GM20000 (cell line): ENCODE data around the gene PDXP.
A peak's percentile ranks its signal among the peaks of the same experiment; 100 is the strongest.

Experiments used
- DNase-seq: peaks from one replicate; pipeline ENCODE4 v3.0.0; 2012; ENCODE audit warnings: low spot score
- TF ChIP-seq, protein P1 (sequence below): IDR thresholded peaks from 2 replicates; pipeline ENCODE4 v1.5.1; 2012; ENCODE audit warnings: mild to moderate bottlenecking, control low read depth; ENCODE audit errors: extremely low read depth, missing control alignments

PDXP gene

DNA sequence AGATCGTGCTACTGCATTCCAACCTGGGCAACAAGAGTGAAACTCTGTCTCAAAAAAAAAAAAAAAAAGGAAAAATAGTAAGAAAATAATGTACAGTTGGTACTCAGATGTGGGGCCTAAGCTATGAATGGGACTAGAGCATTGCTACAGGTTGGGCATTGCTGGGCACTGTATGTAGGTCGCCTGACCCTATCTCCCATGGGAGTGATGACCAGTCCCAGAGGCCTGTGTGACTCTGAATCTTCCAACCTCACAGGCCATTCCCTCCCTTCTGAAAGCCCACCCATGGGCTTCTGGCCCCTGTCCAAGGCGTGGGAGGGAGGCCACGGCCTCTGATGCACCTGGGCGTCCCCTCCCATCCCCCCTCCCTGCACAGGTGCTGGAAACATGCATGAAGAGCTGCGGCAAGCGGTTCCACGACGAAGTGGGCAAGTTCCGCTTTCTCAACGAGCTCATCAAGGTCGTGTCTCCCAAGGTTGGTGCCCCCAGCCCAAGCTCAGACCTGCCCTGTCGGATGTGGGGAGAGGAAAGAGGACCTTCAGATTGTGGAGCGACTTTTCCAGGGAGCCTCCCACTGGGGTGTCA is 40.4 kb upstream of the PDXP start:
- no peak for DNase-seq
- TF ChIP-seq, protein P1, sequence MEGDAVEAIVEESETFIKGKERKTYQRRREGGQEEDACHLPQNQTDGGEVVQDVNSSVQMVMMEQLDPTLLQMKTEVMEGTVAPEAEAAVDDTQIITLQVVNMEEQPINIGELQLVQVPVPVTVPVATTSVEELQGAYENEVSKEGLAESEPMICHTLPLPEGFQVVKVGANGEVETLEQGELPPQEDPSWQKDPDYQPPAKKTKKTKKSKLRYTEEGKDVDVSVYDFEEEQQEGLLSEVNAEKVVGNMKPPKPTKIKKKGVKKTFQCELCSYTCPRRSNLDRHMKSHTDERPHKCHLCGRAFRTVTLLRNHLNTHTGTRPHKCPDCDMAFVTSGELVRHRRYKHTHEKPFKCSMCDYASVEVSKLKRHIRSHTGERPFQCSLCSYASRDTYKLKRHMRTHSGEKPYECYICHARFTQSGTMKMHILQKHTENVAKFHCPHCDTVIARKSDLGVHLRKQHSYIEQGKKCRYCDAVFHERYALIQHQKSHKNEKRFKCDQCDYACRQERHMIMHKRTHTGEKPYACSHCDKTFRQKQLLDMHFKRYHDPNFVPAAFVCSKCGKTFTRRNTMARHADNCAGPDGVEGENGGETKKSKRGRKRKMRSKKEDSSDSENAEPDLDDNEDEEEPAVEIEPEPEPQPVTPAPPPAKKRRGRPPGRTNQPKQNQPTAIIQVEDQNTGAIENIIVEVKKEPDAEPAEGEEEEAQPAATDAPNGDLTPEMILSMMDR, result no peak

DNA sequence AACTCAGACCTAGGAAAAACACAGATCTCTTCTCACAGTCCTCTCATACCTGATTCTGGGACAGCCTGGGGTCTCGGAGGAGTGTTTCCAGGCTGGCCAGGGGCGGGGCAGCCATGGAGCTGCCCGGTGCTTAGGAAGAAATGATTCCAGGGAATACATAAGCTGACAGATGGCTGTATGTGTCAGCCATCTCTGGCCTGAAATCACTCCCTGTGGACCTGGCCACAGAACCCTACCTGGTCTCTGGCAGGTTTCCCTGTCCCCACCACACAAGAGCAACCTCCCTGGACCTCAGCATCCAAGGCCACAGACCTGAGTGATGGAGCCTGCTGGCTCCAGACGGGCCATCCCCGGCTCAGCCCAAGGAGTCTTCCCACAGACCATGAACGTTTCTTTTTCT is 39.8 kb upstream of the PDXP start:
- TF ChIP-seq, protein P1, result no peak
- no peak for DNase-seq

DNA sequence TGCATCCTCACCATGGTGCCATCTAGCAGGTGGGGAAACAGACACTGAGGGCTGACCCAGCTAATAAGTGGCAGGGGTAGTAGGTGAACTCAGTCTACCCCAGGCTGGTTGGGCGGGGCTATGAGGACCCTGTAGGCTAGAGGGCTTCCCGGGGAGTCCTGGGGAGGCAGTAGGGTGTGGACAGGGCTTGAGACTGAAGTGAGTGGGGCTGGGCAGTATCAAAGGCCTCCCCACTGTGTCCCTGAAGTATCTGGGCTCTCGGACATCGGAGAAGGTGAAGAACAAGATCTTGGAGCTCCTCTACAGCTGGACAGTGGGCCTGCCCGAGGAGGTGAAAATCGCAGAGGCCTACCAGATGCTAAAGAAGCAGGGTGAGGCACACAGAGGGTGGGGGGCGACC is 38.5 kb upstream of the PDXP start:
- no peak for DNase-seq
- TF ChIP-seq, protein P1, result no peak

DNA sequence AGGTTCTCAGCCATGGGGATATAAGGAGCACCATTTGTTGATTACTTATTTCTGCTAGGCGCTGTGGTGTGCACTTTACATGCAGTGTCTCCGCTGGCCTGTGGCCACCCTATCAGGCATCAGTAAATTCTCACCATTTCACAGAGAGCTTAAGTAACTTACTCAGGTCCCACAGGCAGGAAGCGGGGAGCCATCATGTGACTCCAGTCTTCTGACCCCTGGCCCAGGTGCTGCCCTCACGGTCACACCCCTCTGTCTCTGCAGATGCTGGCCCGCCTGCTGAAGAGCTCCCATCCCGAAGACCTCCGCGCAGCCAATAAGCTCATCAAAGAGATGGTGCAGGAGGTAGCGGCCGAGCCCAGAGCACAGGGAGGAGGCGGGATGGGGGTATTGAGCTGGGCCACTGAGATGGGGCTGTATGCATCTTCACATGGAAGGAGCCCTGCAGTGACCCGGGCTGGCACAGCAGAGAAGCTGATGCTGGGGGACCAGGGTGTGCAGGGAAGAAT is 37.1 kb upstream of the PDXP start:
- TF ChIP-seq, protein P1, result no peak
- DNase-seq, result no peak

DNA sequence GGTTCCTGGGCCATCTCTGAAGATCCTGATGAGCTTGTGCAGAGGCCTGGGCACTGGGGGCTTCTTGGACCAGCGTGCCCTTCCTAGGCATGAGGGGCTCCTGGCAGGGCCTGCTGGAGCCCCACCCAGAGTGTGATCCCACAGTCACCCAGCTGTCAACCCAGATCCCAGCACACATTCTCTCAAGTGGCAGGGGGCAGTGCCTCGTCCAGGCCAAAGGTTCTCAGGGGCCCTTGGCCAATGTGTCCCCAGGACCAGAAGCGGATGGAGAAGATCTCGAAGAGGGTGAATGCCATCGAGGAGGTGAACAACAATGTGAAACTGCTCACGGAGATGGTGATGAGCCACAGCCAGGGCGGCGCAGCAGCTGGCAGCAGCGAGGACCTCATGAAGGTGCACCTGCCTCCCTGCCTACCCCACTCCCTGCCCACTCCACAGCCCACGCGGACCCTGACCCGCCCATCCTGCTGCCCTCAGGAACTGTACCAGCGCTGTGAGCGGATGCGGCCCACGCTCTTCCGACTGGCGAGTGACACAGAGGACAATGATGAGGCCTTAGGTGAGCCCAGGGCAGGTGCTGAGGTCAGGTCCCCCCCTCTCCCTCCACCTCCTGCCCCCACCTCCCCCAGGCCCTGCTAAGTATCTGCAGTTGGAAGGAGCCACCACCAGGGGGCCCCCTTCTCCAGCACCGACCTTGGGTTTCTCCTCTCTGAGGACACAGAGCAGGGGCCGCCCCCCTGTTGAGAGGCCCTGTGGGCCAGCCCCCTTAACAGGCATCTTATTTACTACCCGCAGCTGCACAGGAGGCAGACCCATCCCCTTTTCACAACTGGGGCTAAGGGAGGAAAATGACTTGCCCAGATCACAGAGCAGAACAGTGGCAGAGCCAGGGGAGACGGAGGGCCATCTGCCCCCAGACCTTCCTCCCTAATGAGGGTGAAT is 35.2 kb upstream of the PDXP start:
- peak; percentile 82 for DNase-seq

DNA sequence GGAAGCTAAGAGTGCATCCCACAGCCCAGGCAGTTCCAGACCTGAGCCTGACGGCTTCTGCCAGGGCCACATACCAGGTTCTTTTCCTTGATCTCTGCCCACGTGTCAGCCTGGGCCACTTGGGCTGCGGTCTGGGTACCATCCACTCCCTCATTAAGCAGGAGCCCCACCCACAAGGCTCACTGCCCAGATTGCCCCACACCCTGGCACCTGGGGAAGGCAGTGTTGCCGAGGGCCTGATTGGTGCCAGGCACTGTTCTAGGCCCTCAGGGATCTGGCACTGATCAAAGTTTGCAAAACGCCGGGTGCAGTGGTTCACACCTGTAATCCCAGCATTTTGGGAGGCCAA is 34.5 kb upstream of the PDXP start:
- DNase-seq, result no peak
- TF ChIP-seq, protein P1, result no peak

More for the DNA sequence above, 35.2 kb upstream of the PDXP start:
- TF ChIP-seq, protein P1, result peak; percentile 62

DNA sequence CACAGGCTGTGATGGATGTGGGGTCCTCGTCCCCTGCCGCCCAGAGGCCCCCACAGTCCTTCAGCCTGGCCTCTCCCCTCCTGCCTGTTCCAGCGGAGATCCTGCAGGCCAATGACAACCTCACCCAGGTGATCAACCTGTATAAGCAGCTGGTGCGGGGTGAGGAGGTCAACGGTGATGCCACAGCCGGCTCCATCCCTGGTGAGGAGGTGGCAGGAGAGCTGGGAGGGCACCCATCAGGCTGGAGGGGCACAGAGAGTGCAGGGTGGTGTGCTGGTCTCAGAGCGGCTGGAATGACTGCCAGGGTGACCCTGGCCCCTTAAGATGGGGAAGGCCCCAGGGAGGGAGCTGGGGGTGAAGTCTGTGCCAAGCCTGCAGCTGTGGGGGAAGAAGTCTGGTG is 33.6 kb upstream of the PDXP start:
- DNase-seq, result no peak
- TF ChIP-seq, protein P1, result no peak
